GM10266 (cell line): ENCODE data around the gene PRKACG.

Experiments
- DNase-seq: peaks from one replicate; pipeline ENCODE4 v3.0.0; 2012; ENCODE audit errors: extremely low spot score
- TF ChIP-seq, protein P1 (sequence below): IDR thresholded peaks from 2 replicates; pipeline ENCODE4 v1.5.1; 2012; ENCODE audit warnings: mild to moderate bottlenecking, low read depth; ENCODE audit not compliant: control insufficient read depth, insufficient read depth; ENCODE audit errors: missing control alignments

The PRKACG gene

DNA sequence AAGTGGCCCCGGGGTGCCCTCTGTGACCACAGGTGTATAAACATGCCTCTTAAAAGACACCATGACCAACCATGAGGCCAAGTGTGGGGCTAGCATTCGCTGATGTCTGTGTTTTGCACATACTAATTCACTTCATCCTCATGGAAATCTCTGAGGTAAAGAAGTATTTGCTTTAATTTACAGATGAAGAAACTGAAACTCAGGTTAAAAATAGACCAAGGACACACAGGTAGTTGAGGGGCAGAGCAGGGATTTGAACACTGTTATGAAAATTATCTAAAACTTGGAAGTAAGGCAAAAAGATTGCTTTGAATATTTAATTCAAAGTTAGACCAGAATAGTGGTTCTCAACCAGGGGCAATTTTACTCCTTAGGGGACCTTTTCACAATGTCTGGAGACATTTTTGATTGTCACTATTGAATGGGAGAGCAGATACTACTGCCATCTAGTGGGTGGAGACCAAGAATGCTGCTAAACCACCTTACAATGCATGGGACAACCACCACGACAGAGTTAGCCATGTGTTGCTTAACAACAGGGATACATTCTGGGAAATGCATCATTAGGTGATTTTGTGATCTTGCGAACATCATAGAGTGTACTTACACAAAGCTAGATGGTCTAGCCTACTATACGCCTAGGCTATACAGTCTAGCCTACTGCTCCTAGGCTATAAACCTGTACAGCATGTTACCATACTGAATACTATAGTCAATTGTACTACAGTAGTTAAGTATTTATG, 13.6 kb upstream of the PRKACG start:
- TF ChIP-seq, protein P1, sequence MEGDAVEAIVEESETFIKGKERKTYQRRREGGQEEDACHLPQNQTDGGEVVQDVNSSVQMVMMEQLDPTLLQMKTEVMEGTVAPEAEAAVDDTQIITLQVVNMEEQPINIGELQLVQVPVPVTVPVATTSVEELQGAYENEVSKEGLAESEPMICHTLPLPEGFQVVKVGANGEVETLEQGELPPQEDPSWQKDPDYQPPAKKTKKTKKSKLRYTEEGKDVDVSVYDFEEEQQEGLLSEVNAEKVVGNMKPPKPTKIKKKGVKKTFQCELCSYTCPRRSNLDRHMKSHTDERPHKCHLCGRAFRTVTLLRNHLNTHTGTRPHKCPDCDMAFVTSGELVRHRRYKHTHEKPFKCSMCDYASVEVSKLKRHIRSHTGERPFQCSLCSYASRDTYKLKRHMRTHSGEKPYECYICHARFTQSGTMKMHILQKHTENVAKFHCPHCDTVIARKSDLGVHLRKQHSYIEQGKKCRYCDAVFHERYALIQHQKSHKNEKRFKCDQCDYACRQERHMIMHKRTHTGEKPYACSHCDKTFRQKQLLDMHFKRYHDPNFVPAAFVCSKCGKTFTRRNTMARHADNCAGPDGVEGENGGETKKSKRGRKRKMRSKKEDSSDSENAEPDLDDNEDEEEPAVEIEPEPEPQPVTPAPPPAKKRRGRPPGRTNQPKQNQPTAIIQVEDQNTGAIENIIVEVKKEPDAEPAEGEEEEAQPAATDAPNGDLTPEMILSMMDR = peak; percentile 78
- DNase-seq = peak; percentile 63

DNA sequence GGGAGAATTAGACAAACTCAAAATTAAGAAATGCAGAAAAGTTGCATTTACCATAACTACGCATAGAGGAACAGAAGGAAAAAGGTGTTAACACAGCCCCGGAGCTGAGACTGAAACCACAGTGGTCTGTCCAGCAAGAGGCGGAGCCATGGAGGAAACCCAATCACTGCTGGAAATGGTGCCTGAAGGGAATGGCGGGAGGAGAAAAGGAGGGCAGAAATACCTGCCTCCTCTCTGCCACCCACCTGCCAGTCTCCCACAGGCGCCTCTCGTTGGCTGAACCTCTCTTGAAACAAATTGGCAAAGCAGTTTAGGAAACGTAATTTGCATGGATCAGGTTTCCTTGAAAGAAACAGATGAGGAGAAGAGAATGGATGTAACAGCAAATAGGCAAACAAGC, 9.7 kb upstream of the PRKACG start:
- TF ChIP-seq, protein P1 = no peak
- no peak for DNase-seq

DNA sequence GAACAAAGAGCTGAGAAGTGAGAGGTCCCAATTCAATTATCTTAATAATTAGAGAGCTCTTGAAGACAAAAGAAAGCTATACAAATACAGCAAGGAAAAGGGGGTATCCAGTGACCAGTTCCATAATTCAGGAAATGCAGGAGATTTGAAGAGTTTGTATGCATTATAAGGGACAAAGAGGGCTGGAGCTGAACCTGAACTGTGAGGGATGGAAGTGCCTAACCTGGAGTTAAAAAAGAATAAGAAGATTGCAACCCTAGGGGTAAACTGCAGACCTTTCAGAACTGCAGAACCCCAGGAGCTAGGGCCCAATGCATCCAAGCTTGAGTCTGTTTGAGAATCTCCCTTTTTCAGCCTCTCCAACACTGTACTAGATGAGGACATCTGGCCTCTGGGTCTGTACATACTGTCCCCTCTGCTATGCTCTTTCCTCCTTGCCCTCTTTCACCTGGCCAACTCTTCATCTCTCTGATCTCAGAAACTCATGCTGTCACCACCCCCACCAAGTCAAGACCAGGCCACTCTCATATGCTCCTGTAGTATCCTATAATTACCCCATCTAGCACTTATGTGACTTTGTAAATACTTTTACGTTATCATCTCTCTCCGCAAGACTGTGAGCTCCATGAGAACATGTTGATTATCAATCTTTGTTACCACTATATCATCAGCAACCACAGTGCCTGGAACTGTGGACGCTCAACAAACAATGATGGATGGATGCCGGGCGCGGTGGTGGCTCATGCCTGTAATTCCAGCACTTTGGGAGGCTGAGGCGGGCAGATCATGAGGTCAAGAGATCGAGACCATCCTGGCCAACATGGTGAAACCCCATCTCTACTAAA, 6.6 kb upstream of the PRKACG start:
- TF ChIP-seq, protein P1 = no peak
- no peak for DNase-seq

DNA sequence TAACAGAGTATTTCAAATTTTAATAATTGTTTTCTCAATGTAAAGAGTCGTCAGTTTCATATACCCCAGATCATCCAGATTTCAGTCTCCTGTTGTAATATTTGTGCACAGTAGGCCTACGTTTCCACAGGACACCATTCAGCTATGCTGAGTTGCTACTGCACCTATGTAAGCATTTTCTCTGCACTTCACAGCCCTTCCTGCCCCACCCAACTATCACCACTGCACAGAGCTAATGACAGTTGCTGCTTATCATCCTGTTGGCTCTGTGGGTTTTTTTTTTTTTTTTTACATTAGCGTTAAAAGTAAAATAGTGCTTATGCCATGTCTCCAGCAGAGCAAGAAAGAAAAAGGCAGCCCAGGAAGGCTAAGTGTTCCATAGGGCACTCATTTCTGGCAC, 5.9 kb upstream of the PRKACG start:
- TF ChIP-seq, protein P1 = no peak
- no peak for DNase-seq

DNA sequence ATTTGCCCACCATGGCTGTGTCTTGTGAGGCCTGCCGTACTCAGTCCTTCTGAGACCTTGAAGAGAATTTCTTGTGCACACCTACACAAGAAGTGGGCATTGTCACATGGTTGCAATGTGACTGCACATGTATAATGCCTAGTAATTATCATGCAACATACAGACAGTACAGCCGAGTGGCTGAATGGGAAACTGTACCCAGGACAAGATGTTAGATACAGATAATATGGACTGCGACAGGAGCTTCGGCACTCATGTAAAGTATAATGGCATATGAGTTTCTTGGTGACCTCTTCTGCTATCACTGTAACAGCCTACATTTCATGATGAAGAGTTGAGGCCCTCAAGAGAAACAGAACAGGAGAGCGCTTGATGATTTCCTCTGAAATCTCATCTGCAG, 4.8 kb upstream of the PRKACG start:
- no peak for DNase-seq
- TF ChIP-seq, protein P1 = no peak

DNA sequence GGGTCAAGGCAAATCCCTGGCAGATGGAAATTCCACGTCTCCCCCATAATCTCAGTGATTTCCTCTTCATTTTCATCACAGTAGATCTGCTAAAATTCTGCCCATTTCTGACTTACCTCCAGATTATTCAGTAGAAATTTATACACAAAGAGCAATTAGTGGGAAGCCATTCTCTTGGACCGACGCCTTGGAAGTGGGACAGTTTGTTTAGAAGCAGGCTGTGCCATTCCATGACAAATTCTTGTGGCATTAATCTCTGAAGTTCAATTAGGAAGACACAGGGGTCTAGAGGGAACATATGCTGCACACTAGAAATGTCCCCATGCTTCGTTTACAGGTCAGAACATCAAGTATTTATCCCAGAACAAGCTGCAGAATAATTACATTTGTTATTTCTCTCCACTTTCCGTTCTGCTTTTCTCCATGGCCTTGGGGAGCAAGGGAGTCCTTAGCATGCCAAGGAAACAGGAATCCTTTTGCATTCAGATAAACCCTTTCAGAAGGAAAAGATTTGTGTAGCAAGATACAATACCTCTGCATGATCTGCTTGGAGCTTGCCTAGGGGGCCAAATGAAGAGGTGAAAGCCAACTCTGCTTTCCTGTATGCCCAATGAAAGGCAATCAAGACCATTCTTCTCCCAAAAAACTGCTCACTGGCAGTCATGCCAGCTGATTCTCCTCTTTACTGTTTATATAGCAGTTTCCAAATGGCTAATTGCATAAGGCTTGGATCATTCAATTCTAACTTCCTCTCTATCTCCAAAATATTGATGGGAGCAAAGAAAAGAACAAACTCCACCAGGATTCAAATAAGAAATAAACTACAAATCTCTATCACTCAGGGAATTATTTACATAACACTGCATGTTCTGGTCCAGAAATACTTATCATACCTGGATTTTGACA, 2.5 kb upstream of the PRKACG start:
- TF ChIP-seq, protein P1 = no peak
- no peak for DNase-seq
